T-helper 1 cell treated with Interleukin-12 subunit alpha and Interleukin-12 subunit beta and Interleukin-4 antibody, amounts not matched to agents 30 ng/mL and 1 ng/mL, for 36 hours (primary cell): ENCODE measurements around the gene PIWIL1. TPM values are rescaled to one million over a fixed set of nuclear protein-coding genes. Genes with fewer than 3 reads are reported as not detected.

ENCODE experiments used
- total RNA-seq: library from RNA; stranded (reverse); gene quantifications from 2 replicates; pipeline ENCODE4 v1.2.3, GENCODE V29; 2022

Gene PIWIL1
- total RNA-seq, 1 donor from 2014 or later = not detected

Other genes with a start within 250 kb of the PIWIL1 start
- not detected in 2 replicates for gene FZD10, start 175.4 kb upstream of the PIWIL1 start, total RNA-seq